Sigmoid colon (tissue), 7 donors: ENCODE measurements around the gene AP3B2. TPM values are rescaled to one million over a fixed set of nuclear protein-coding genes. Genes with fewer than 3 reads are reported as not detected.

Source experiments
- DNase-seq: peaks from one replicate; pipeline ENCODE4 v3.0.0-alpha.2; 2019
- H3K27ac ChIP-seq, 4 donors: fragments of 200-600 bp; sonication (generic); one replicate each; pipeline ENCODE4 v1.5.1; 2016 to 2019; ENCODE audit warnings: mild to moderate bottlenecking in 1 of 4
- H3K27me3 ChIP-seq, 3 donors: fragments of 200-600 bp; sonication (generic); one replicate each; pipeline ENCODE4 v1.5.1; 2019; ENCODE audit warnings: mild to moderate bottlenecking in 1 of 3
- H3K36me3 ChIP-seq, 4 donors: fragments of 200-600 bp; sonication (generic); one replicate each; pipeline ENCODE4 v1.5.1; 2016 to 2019
- H3K4me1 ChIP-seq, 4 donors: fragments of 200-600 bp; sonication (generic); one replicate each; pipeline ENCODE4 v1.5.1; 2017 to 2019
- H3K4me3 ChIP-seq, 4 donors: fragments of 200-600 bp; sonication (generic); one replicate each; pipeline ENCODE4 v1.5.1; 2017 to 2019; ENCODE audit warnings: mild to moderate bottlenecking in 2 of 4, moderate library complexity in 1 of 4
- H3K9me3 ChIP-seq, 4 donors: fragments of 200-600 bp in 3 of 4; sonication (generic) in 3 of 4; one replicate each; pipeline versions ENCODE4 v1.5.1 to v1.6.1; 2013 to 2019
- EP300 ChIP-seq, 4 donors: sonication (generic); formaldehyde crosslinking; IDR thresholded peaks; one replicate each; pipeline ENCODE4 v1.6.1; 2017; ENCODE audit warnings: antibody characterized with exemption in 4 of 4
- POLR2A ChIP-seq, 2 donors: fragments of 450-650 bp; IDR thresholded peaks; one replicate each; pipeline ENCODE4 v1.6.1; 2016; ENCODE audit warnings: antibody characterized with exemption in 2 of 2, mild to moderate bottlenecking in 2 of 2, moderate library complexity in 2 of 2
- POLR2AphosphoS5 ChIP-seq, 4 donors: sonication (generic); formaldehyde crosslinking; IDR thresholded peaks; one replicate each; pipeline ENCODE4 v1.6.1; 2017; ENCODE audit warnings: antibody characterized with exemption in 4 of 4
- WGBS, 2 donors: extraction: QIAGEN DNeasy Blood & Tissue Kit; methylation state at CpG; one replicate each; pipeline ENCODE4 v1.1.7; 2013; 5-methylcytosine and 5-hydroxymethylcytosine counted together
- intact Hi-C: fragments of 100-400 bp; cut with DNase I; formaldehyde crosslinking; loops from one replicate; pipeline ENCODE4 v1.15.1; 2023
- polyA plus RNA-seq, 3 donors: library from polyadenylated mRNA; stranded (reverse); fragments of 200-250 nt; gene quantifications; one replicate each; pipeline ENCODE4 v1.2.3, GENCODE V29; 2013
- total RNA-seq, 4 donors: library from RNA; depleted of rRNA; stranded (reverse); fragments of >200 nt; gene quantifications; one replicate each; pipeline ENCODE4 v1.1.0, GENCODE V29; 2016
- TF ChIP-seq, protein P1 (sequence below), 4 experiments: fragments of 450-650 bp in 3 of 4; fragments of 200-600 bp in 1 of 4; IDR thresholded peaks; one replicate each; pipeline ENCODE4 v1.5.1; 2016 to 2019; ENCODE audit warnings: antibody characterized with exemption in 4 of 4, mild to moderate bottlenecking in 3 of 4, moderate library complexity in 2 of 4
- donor health status: healthy with polysubstance abuse.
- donor health status: Bipolar disorder and iron deficiency.
- donor health status: healthy.

The AP3B2 gene
- total and polyA plus RNA-seq, 7 donors = 0.60 to 9.3 (median 1.9) TPM; not detected in 1

- TF ChIP-seq POLR2A (IDR thresholded peaks at IDR 0.05) (no peak), EP300 (IDR thresholded peaks at IDR 0.05) (no peak), POLR2AphosphoS5 (IDR thresholded peaks at IDR 0.05) (no peak)
- TF ChIP-seq, protein P1, sequence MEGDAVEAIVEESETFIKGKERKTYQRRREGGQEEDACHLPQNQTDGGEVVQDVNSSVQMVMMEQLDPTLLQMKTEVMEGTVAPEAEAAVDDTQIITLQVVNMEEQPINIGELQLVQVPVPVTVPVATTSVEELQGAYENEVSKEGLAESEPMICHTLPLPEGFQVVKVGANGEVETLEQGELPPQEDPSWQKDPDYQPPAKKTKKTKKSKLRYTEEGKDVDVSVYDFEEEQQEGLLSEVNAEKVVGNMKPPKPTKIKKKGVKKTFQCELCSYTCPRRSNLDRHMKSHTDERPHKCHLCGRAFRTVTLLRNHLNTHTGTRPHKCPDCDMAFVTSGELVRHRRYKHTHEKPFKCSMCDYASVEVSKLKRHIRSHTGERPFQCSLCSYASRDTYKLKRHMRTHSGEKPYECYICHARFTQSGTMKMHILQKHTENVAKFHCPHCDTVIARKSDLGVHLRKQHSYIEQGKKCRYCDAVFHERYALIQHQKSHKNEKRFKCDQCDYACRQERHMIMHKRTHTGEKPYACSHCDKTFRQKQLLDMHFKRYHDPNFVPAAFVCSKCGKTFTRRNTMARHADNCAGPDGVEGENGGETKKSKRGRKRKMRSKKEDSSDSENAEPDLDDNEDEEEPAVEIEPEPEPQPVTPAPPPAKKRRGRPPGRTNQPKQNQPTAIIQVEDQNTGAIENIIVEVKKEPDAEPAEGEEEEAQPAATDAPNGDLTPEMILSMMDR (IDR thresholded peaks at IDR 0.05) = no peak
- WGBS, 2 donors = 91 to 93% methylated on average over 10 of the region's 10 CpGs
- Histone ChIP-seq H3K27ac (no peak overlapping the region), H3K4me1 (peaks cover 0 to 9% (median 5%) of the 10 kb centered on the region in 4 donors), H3K4me3 (no peak overlapping the region), H3K27me3 (peaks cover 16 to 50% (median 22%) of the 10 kb centered on the region in 3 donors), H3K9me3 (no peaks in the 10 kb centered on the region), H3K36me3 (no peaks in the 10 kb centered on the region)
- intact Hi-C loops = no loop called here
- peak; percentile 32 for DNase-seq
Measured at GRCh38 chr15:82681371-82681770, 28.3 kb downstream of the AP3B2 start.

DNA sequence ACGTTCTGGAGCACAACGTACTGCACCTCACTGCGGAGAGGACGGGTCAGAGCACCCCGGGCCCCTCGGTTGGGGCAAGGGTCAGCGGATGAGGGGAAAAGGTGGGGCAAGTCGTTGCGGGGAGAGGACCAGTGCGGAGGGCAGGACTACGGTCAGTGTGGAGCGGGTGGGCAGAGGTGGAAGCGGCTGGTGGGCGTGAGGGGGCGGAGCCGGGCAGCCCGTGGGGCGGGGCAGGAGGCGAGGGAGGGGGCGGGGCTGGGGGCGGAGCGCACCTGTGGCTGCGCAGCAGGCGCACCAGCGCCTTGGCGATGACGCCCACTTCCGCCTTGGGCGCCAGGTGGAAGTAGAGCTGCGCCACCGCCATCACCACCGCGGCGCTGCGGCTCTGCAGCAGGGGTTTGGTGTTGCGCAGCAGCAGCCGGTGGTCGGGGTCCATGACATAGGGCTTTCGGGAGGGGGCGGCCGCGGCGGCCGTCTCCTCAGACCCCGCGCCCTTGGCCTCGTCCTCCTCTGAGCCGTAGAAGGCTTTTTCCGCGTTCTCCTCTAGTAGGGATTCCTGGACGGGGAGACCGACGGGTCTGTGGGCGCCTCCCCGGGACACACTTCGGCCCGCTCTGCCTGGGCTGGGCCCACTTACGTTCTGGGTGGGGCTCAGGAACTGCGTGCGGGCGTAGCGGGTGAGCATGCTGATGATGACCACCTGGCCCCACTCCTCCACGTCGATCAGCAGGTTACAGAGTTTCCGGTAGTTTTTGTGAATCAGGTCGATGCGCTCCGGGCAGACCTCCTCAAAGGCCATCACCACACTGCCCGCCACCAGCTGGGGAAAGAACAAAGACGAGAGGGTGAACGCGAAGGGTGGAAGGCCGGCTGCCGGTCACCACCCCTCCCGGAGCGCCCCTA is 29.2 kb downstream of the AP3B2 start:
- no peak overlapping the region for H3K27ac ChIP-seq
- no peaks in the 10 kb centered on the region for H3K9me3 ChIP-seq
- H3K4me1 ChIP-seq = peaks cover 0 to 9% (median 5%) of the 10 kb centered on the region in 4 donors
- peaks cover 16 to 50% (median 22%) of the 10 kb centered on the region in 3 donors for H3K27me3 ChIP-seq
- no peaks in the 10 kb centered on the region for H3K36me3 ChIP-seq
- peak overlapping the region in 3 of 4 donors; percentile 1 to 16 (median 15) for H3K4me3 ChIP-seq
- no peak for TF ChIP-seq POLR2A (IDR thresholded peaks at IDR 0.05)
- no peak for TF ChIP-seq POLR2AphosphoS5 (IDR thresholded peaks at IDR 0.05)
- TF ChIP-seq EP300 (IDR thresholded peaks at IDR 0.05) = no peak
- TF ChIP-seq, protein P1 (IDR thresholded peaks at IDR 0.05) = no peak
- intact Hi-C loops = no loop called here
- WGBS, 2 donors = 3 to 6% methylated on average over 76 of the region's 76 CpGs
- DNase-seq = peak; percentile 50

DNA sequence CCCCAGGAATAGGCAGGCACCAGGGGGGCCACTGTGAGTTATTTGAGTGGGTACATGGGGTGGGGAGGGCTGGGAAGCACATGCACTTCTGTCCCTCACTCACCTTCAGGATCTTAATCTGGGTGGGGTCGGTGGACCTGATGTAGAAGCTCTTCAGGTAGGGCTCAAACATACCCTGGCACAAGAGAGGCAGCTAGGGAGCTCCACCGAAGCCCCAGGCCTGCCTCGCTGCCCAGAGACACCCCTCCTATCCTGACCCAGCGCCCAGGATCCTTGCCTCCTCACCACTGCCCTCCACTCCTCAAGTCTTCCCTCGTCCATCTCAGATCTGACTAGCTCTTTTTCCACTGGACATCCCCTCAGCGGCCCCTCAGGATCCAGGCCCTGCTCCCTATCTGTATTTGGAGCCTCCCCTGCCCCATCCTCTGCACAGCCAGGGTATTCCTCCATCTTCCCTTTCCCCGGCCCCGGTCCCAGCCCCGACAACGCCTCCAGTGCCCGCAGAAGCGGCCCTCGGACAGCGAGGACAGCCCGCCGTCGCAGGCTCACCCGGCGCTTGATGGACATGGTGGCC is 30.0 kb downstream of the AP3B2 start:
- Histone ChIP-seq H3K36me3 (no peaks in the 10 kb centered on the region), H3K27ac (no peak overlapping the region), H3K9me3 (no peaks in the 10 kb centered on the region), H3K27me3 (peaks cover 16 to 50% (median 22%) of the 10 kb centered on the region in 3 donors), H3K4me3 (peak overlapping the region in 1 of 4 donors; percentile 16), H3K4me1 (peaks cover 0 to 9% (median 5%) of the 10 kb centered on the region in 4 donors)
- intact Hi-C loops = no loop called here
- TF ChIP-seq POLR2AphosphoS5 (IDR thresholded peaks at IDR 0.05) (no peak), EP300 (IDR thresholded peaks at IDR 0.05) (no peak), POLR2A (IDR thresholded peaks at IDR 0.05) (no peak)
- TF ChIP-seq, protein P1 (IDR thresholded peaks at IDR 0.05) = no peak
- DNase-seq = peak; percentile 50
- WGBS, 2 donors = 28 to 29% methylated on average over 19 of the region's 19 CpGs

GRCh38 chr15:82677720-82678323 is 31.9 kb downstream of the AP3B2 start:
- H3K9me3 ChIP-seq = no peaks in the 10 kb centered on the region
- H3K4me3 ChIP-seq = no peak overlapping the region
- TF ChIP-seq POLR2AphosphoS5 (IDR thresholded peaks at IDR 0.05) = no peak
- TF ChIP-seq POLR2A (IDR thresholded peaks at IDR 0.05) = no peak
- TF ChIP-seq, protein P1 (IDR thresholded peaks at IDR 0.05) = no peak
- TF ChIP-seq EP300 (IDR thresholded peaks at IDR 0.05) = no peak
- 78 to 86% methylated on average over 7 of the region's 7 CpGs for WGBS, 2 donors
- H3K4me1 ChIP-seq = peaks cover 0 to 9% (median 5%) of the 10 kb centered on the region in 4 donors
- H3K27me3 ChIP-seq = peaks cover 16 to 40% (median 22%) of the 10 kb centered on the region in 3 donors
- intact Hi-C loops = no loop called here
- no peak overlapping the region for H3K27ac ChIP-seq
- H3K36me3 ChIP-seq = no peaks in the 10 kb centered on the region
- DNase-seq = peak; percentile 26
